Stimulated activated CD4-positive, alpha-beta T cell treated with anti-CD3 and anti-CD28 coated beads, Interleukin-12 subunit alpha, Interleukin-12 subunit beta, amount 100 ng/mL, for 4 hours (primary cell): ENCODE data around the gene FHIT.

Experiments
- DNase-seq: peaks from one replicate; pipeline ENCODE4 v3.0.0-alpha.2; 2020

FHIT gene

DNA sequence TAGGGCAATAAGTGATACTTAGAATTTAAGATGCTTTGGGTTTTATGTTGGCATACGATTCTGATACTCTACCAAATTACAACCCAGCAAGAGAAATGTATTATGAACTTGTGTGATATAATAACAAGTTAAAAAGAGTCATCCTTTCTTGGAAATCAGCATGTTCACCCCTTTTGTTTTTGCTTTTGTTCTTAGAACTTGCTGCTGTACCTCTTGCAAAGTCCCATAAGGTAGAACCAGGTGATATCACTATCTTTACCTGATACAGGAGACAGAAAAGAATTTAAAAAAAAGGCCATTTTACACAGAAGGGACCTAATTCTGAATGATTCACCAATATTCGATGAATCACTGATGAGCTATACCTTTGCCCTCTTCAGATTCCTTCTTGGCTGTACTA, 810.4 kb downstream of the FHIT start:
- no peak for DNase-seq

DNA sequence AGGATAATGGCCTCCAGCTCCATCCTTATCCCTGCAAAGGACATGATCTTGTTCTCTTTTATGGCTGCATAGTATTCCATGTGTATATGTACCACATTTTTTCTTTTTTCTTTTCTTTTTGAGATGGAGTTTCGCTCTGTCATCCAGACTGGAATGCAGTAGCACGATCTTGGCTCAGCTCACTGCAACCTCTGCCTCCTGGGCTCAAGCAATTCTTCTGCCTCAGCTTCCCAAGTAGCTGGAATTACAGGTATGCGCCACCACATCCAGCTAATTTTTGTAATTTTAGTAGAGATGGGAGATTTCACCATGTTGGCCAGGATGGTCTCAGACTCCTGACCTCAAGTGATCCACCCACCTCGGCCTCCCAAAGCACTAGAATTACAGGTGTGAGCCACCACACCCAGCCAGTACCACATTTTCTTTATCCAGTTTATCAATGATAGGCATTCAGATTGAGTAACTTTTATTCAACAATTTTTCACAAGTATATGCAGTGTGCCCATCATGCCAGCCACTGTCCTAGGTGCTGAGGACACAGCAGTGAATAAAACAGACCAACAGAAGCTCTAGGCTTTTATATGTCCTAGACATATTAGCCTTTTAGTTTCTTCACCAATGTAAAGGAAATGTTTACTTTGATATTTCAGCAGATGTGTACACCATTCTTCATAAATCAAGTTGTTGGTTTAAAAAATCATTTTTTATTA, 815.2 kb downstream of the FHIT start:
- no peak for DNase-seq

DNA sequence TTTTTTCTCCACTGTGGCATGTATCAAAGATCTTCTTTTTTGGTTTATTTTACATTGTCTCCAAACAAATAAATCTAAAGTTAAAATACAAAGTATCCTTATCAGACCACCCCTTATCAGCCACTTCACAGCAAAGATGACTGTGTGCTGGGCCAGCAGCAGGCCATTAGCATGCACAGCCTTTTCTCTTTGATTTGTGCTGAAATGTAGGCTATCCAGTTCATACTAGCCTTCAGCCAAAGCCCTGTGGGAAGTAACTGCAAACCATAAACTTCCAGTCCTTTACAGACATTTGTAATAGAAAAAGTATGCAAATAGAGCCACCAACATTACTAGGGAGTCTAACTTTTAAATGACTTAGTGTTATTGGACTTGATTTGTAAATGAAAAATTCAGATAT, 816.3 kb downstream of the FHIT start:
- no peak for DNase-seq

DNA sequence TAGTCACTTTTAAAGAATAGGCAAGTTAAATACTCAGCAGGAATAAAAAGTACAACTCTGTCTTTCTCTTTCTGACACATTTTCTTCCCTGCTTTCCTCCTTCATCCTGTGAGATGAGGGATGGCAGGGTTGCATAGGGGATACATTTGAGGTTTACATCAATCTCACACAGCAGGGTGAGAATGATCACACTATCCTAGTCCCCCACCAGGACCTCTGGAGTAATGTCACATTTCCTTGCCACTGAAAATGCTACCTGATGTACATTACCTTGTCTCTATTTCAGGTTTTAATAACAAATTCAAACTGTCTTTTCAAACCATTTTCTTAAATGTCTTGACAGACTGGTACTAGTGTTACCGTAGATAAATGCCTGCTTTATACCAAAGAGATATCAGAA, 816.9 kb downstream of the FHIT start:
- no peak for DNase-seq

DNA sequence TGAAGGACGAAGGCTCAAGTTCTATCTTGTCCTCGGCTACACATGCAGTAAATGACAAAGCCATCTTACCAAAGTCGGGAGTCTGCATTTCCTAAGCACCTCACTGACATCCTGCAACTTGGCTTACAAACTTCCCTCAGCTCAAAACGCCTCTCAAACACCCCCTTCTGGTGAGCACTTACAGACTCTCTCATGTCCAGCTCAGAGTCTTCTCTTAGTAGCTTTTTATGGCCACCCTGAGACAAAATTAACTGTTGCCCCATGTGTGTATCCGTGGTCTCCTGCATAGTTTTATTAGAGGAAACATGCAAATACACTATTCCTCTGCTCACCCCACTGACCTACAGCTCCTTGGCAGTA, 819.7 kb downstream of the FHIT start:
- DNase-seq = no peak

DNA sequence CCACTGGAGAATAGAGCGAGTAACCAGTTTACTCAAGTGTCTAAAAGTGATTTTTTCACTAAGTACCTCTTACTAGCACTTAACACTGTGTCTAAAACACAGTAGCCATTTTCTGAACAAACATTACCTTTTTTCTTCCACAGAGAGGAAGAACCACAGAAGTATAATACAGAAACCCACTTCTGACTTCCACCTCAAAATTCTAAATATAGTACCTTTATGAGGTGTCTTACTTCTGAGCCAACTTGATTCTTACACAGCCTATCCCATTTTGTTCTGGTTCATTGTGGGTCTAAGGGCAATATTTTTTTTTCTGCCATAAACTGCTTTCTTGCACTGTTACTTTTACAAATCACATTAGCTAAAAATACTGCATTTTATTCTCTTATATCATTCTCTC, 821.0 kb downstream of the FHIT start:
- DNase-seq = no peak

DNA sequence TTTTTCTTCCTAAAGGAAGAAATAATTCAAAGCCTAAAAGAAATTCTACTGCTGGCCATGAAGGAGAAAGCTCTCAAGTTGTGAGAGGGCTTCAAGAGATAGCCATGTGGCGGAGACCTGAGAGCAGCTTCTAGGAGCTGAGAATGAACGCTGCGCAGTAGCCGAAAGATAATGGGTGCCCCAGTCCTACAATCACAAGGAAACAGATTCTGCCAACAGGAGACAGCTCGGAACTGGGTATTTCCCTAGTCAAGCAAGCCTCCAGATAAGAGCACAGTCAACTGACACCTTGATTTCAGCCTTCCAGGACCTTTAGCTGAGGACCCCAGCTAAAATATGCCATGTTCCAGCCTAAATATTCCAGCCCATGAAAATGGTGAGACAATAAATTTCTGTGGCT, 824.1 kb downstream of the FHIT start:
- DNase-seq = no peak

DNA sequence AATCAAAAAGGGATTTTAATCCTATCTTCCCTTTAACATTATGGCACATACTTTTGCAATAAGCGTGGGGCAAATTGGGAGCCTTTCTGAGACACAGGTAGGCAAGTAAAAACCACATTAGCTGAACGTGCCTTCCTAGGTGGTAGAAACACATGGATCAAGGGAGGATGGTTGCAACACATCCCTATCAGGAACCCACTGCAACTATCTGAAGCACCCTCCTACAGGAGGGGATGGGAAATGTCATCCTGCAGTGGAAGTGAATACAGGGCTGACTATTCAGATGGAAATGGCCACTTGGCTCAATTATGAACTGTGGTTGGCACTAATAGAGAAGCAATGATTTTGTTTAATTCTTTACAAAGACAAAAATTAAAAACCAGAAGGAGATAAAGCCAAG, 826.3 kb downstream of the FHIT start:
- DNase-seq = no peak

DNA sequence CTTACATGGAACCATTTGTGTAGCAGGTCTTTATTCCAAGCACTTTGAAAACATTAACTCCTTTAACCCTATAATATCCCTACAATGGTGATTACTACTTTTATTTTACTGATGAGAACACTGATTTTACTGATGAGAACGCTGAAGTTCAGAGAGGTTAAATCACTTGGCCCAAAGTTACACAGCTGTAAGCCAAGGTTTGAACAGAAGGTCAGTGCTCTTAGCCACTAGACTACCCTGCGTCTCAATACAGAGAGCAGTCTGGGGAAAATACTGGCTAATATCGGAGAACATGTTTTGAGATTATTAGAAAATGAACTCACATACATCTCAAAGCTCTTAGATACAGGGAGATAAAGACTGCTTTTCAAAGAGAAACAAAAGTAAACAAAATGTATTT, 827.2 kb downstream of the FHIT start:
- no peak for DNase-seq

DNA sequence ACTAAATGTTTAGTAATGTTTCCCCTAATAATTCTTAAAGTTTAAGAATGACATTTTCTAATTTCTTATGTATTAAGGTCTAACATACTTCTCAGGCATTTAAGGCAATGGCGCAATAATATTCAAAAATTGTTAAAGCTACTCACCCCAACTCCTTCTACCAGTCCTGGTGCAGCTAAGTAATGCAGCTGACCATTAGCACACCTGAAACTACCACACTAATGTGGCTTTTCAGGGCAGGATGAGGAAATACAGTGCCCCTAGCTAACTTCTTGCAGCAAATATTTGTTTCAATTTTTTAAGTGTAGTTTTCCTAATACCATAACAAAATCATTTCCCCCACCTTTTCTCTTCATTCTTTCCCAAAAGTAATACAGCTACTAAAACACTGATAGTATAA, 827.7 kb downstream of the FHIT start:
- DNase-seq = no peak

DNA sequence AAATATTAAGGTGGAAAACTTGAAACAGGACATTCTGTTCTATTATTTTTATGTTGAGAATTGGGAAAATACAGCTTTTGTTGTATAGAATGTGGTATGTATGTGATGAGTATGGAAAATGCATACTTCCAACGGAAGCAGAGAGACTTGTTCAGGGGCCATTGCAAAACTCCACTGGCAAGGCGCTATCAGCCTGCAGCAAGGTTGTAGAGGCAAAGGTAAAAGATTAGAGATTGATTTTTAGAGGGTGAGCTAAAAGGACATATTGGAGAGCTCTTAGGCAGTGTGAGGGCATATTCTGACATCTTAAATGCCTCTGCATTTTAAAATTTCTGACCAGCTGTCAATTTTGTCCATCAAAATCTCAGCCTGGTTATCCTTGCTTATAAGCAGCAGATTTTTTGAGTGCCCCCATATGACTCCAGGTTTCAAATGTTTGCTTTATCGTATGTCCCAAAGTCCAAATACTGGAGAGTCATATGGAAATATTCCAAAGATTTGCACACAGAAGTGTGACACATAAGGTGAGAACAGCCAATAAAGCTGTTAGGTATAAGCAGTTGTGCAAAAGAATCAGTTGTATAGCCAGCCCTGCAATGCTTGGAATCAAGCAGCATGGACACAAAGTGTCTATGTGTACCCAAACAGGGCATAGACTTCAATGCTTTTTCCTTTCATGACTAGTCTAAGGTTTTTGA, 829.4 kb downstream of the FHIT start:
- no peak for DNase-seq

DNA sequence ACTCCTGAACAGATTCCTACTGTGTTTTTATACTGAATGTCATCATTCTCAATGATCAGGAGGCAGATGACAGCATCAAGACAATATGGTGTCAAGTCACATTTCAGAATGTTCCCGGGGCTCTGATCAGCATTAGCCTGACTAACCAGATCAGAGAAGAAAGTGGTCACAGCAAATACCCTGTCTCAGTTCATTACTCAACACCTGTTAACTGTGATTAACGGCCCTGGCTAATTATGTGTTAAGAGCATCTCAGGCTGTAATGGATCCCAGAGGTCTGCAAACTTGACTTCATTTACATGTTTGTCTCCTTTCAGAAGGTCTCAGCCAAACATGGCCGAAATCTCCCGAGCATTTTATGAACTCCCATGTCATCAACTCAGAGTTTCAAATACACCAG, 833.7 kb downstream of the FHIT start:
- no peak for DNase-seq

DNA sequence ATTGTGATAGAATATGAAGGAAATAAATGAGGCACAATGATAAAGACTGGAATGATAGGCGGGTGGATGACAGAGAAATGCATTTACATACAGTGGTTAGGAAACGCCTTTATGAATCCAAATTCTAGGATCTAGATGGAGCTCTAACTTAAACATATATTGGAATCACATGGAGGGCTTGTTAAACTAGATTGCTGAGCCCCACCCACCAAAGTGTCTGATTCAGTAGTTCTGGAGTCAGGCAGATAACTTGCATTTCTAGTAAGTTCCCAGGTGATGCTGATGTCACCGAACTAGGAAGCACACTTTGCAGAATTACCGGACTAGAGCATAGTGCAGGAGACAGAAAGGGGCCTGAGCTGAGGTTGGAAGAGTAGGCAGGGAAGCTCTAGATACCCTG, 837.2 kb downstream of the FHIT start:
- DNase-seq = no peak

DNA sequence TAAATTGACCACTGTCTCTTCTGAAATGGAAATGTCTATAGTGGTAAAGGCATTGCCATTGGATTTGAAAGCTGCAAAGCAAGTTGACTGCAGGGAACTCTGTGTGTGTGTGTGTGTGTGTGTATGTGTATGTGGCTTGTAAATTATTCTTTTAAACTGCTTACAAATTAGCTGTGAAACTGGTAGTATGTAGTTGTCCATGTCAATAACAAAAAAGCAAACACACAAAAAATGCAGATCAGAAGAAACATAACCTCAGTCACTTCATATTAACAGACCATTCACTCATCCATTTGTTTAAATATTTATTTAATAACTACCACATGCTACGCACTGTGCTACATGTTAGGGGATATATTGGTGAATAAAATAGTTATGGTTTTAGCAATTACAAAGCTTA, 837.7 kb downstream of the FHIT start:
- no peak for DNase-seq

DNA sequence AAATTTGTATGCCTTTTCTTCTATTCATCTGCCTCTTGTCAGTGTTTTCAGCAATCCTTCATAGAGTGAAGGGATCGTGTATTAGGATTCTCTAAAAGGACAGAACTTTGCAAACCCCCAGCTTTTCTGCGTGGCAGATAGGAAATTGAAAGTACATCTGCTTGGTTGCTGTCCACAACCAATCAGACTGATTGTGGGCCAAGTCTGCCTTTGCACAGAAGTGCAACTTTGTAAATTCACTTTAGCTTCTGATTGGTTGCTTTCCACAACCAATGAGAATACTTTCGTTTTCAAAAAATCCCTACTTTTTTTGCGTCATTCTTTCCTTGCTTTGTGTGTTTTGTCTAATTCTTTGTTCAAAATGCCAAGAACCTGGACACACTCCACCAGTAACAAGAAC, 847.4 kb downstream of the FHIT start:
- no peak for DNase-seq

DNA sequence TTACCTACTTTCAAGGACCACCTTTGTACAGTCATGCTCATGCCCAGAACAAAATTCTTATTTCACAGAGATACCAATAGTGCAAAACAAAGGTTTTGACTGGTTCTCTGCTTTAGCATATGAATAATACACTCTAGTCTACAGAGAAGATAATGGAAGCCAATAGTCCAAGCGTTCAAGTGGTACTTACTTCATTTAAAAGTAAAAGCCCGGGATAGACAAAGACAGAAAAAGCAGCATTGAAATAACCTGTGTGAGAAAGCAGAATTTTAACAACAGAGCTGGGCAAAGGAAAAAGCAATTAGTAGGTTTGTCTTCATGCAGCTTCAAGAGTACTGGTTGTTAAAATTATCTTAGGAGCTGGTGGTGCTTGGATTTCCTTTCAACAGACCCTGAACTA, 848.3 kb downstream of the FHIT start:
- DNase-seq = no peak

DNA sequence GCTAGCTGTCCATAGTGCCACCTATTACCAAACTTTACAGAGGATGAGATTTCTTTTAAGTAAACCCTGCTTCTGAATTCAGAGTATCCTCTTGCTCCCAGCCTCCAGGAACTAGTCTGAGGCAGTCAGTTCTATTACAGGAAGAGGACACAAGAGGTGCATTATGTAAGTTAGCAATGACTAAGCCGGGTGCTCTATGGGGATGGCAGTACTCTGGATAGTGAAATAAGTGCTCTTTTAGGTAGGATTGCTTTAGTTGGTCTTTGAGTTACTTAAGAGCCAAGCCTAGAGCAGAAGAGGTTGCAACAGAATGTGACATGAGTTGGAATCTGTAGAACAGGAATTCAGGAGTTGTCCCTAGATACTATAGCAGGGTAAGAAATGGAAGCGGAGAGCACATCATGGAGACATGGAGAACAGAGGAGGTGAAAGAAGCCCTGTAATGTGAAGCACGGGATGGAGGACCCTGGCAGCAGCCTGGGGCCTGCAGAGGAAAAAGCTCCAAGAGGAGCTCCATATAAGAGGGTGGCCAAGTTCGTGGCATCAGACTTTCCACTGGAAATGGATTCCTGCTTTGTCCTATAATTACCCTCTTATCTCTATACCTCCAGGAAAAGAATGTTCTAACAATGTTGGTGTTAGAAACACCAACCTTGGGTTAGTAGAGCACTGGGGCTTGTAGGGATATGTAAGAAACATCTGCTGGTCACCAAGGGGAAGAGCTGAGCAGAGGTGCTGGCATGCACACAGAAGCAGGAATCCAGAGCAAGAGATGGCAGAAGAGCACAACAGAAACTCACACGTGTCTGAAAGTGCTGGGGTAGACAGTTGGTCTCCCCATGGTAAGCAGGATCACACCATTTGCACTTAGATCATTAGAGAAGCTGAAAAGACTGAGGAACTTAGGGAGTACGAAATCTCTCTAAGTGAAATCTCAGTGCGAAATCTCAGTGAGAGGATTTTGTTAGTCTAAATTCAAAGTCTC, 851.1 kb downstream of the FHIT start:
- no peak for DNase-seq

DNA sequence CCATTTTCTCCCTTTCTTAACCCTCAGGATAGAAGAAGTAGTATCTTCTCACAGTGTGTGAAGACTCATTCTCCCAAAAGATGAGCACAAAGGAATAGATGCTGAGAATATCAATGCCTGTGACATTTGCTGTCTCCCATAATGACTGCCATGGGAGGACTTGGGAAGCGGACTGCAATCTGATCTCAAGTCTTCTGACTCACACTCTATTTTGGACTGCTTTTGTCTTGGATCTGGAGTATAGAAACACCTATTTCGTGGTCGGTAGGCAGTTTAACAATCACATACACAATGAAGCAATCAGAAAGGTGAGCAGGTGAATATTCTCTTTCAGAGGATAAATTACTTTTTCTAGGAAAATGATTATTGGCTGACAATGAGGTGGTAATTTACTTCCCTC, 852.0 kb downstream of the FHIT start:
- DNase-seq = no peak

DNA sequence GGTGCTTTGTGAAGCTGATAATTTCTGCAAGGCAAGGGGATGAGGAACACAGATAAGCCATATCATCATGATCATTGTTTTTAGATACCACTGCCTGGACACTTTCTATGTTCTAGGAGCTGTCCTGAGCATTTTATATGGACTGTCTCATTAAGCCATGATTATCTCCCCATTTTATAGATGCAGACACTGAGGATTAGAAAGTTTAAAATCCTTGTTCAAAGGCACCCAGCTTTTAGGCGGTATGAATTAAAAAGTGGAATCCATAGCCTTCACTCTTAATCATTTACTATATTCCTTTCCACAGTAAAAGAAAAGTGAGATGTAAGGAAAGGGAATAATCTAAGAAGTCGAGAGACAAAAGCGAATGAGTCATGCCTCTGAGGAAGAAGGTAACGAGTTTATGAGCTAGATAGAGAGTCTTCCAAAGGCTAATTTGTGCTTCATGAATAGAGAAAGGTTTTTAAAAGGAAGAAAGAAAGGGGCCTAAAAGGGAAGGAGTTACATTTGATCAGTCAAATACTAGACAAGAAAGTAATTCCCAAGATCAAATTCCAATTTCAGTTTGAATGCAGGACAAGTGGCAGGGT, 856.0 kb downstream of the FHIT start:
- DNase-seq = no peak

DNA sequence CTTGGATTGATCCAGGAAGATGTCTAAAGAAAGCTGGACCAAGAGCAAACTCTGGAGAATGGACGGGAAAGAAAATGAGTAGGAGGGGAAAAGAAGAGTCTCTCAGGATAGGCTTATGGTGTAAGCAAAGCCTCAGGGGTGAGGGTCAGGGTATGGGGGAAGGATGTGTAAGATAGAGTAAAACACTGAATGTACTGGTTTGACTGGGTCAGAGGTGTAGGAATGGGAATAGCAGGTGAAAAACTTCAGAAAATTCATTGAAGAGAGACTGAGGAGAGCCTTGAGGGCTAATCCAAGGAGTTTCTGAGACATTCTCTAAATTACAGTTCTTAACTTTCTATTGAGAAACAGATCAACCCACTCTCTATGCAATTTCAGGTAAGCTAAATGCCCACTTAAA, 857.3 kb downstream of the FHIT start:
- no peak for DNase-seq

DNA sequence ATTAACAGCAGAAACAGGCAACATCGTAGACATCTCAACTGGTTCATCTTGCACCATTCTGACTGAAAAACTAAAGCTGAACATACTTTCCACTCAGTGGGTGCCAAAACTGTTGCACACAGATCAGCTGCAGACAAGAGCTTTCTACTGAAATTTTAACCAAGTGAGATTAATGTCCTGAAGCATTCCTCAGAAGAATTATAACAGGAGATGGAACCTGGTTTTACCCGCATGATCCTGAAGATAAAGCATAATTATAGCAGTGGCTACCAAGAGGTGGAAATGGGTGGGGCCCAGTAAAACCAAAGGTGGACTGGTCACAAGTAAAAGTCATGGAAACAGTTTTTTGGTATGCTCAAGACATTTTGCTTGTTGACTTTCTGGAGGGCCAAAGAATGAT, 858.8 kb downstream of the FHIT start:
- DNase-seq = no peak

DNA sequence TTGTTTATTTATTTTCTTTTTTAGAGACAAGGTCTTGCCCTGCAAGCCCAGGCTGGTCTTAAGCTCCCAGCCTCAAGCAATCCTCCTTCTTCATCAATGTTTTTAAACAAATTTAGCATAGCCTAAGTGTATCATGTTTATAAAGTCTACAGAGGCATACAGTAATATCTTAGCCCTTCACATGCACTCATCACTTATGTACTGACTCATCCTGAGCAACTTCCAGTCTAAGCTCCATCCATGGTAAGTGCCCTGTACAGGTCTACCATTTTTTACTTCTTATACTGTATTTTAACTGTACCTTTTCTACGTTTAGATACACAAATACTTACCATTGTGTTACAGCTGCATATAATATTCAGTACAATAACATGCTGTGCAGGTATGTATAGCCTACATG, 860.0 kb downstream of the FHIT start:
- no peak for DNase-seq

DNA sequence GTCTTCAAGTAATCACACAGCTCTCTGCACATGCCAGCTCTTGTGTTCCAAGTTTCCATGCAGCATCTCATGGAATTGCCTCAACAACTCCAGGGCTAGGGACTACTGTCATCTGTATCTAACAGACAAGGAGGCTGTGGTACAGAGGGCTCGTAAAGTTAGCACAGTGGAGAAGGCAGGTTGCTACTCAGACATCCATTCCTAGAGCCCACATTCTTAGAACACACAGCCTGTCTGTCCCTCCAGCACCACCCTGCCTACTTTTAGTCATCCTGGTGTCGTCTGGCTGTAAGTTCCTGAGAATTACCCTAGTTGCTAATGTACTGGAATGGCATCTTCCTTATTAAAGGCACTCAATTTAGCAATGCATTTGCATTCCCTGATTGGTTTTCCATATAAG, 862.5 kb downstream of the FHIT start:
- DNase-seq = no peak

DNA sequence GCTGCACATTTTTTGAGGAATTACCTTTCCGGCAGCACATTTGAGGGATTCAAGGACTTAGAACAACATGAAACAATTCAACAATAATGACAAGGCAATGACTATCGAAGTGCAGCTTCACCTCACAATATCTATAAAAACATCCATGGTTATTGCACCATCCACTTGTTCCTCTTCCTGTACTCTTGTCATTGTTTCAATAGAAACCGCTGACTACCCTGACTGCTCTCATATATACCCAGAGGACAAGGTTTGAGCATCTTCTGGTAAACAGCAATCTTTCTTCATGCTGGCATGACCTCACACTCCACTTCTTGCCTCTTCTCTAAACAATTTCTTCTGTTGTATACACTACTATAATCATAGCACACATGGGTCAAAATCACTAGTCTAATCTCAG, 864.9 kb downstream of the FHIT start:
- no peak for DNase-seq
